Nephron (organoid): ENCODE results near the gene IFI30.

ENCODE experiments used
- H3K27ac Mint-ChIP-seq, 3 experiments: 2 replicates each; pipeline ENCODE4 v1.8.0; 2020; ENCODE audit warnings: mixed read lengths in 3 of 3, mild to moderate bottlenecking in 2 of 3, moderate library complexity in 1 of 3
- H3K27me3 Mint-ChIP-seq: 2 replicates; pipeline ENCODE4 v1.8.0; 2021; ENCODE audit warnings: low read depth, mild to moderate bottlenecking, moderate library complexity, mixed read lengths
- H3K36me3 Mint-ChIP-seq: 2 replicates; pipeline ENCODE4 v1.8.0; 2020; ENCODE audit warnings: low read depth, mixed read lengths
- H3K4me1 Mint-ChIP-seq: 2 replicates; pipeline ENCODE4 v1.8.0; 2020; ENCODE audit warnings: mixed read lengths
- H3K4me3 Mint-ChIP-seq, 3 experiments: 2 replicates each; pipeline ENCODE4 v1.8.0; 2020; ENCODE audit warnings: mild to moderate bottlenecking in 3 of 3, mixed read lengths in 3 of 3, moderate library complexity in 2 of 3
- H3K9me3 Mint-ChIP-seq: 2 replicates; pipeline ENCODE4 v1.8.0; 2020; ENCODE audit warnings: mixed read lengths
- TF ChIP-seq, protein P1 (sequence below), 3 experiments: fragments of 200-600 bp; sonication (generic); IDR thresholded peaks; one replicate each; pipeline ENCODE4 v1.5.0; 2021; ENCODE audit warnings: antibody characterized with exemption in 3 of 3; ENCODE audit not compliant: unreplicated experiment in 3 of 3

IFI30 gene

DNA sequence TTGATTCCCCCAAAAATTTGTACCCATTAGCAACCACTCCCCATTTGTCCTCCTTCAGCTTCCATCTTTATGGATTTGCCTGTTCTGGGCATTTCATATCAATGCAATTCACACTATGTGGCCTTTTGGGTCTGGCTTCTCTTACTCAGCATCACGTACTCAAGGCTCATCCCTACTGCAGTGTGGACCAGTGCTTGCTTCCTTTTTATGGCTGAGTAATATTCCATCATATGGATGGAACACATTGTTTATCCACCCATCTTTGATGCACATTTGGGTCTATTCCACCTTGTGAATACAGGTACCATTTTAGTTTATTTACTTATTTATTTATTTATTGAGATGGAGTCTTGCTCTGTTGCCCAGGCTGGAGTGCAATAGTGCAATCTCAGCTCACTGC lies 33.1 kb upstream of the IFI30 start:
- no peak overlapping the region for H3K4me3 Mint-ChIP-seq
- H3K4me1 Mint-ChIP-seq: no peaks in the 10 kb centered on the region
- no peaks in the 10 kb centered on the region for H3K27me3 Mint-ChIP-seq
- no peak overlapping the region for H3K27ac Mint-ChIP-seq
- H3K36me3 Mint-ChIP-seq: peaks cover 39% of the 10 kb centered on the region
- TF ChIP-seq, protein P1, sequence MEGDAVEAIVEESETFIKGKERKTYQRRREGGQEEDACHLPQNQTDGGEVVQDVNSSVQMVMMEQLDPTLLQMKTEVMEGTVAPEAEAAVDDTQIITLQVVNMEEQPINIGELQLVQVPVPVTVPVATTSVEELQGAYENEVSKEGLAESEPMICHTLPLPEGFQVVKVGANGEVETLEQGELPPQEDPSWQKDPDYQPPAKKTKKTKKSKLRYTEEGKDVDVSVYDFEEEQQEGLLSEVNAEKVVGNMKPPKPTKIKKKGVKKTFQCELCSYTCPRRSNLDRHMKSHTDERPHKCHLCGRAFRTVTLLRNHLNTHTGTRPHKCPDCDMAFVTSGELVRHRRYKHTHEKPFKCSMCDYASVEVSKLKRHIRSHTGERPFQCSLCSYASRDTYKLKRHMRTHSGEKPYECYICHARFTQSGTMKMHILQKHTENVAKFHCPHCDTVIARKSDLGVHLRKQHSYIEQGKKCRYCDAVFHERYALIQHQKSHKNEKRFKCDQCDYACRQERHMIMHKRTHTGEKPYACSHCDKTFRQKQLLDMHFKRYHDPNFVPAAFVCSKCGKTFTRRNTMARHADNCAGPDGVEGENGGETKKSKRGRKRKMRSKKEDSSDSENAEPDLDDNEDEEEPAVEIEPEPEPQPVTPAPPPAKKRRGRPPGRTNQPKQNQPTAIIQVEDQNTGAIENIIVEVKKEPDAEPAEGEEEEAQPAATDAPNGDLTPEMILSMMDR (IDR thresholded peaks at IDR 0.05; ENCODE audit: unreplicated experiment in 3 of 3): no peak
- H3K9me3 Mint-ChIP-seq: no peaks in the 10 kb centered on the region

DNA sequence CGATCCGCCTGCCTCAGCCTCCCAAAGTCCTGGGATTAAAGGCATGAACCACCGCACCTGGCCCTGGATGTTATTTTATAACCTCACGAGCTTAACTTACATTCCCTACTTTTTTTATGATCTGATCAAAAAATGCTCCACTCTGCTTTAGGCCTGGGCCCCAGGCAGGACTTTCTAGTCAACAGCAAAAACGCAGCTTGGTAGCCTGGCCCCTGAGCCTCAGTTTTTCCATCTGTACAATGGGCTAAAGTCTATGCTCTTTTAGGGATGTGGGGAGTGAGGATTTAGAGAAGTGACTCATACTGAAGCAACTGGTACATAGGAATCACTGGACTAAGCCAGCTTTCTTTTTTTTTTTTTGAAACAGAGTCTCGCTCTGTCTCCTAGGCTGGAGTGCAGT lies 32.6 kb upstream of the IFI30 start:
- H3K9me3 Mint-ChIP-seq: no peaks in the 10 kb centered on the region

DNA sequence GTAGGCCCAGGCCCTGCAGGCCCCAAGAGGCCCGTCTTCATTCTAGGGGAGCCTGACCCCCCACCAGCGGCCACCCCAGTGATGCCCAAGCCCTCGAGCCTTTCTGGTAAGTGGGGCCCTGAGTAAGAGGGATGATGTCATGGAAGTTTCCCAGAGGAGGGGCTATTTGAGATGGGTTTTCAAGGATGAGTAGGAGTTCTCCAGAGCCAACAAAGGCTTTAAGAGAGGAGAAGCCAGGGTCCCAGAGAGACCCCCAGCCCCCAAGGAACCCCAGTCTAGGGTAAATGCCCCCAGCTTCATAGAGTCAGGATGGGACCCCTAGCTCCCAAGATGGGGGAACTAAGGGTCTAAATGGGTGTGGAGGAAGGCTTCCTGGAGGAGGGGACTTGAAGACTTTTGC lies 29.7 kb upstream of the IFI30 start:
- Mint-ChIP-seq H3K27me3 (no peaks in the 10 kb centered on the region), H3K27ac (no peak overlapping the region), H3K36me3 (peaks cover 41% of the 10 kb centered on the region), H3K9me3 (no peaks in the 10 kb centered on the region), H3K4me3 (no peak overlapping the region), H3K4me1 (no peaks in the 10 kb centered on the region)
- TF ChIP-seq, protein P1 (IDR thresholded peaks at IDR 0.05; ENCODE audit: unreplicated experiment in 3 of 3): no peak

More for the DNA sequence above, 32.6 kb upstream of the IFI30 start:
- H3K4me1 Mint-ChIP-seq: no peaks in the 10 kb centered on the region
- TF ChIP-seq, protein P1 (IDR thresholded peaks at IDR 0.05; ENCODE audit: unreplicated experiment in 3 of 3): no peak
- no peaks in the 10 kb centered on the region for H3K27me3 Mint-ChIP-seq
- no peak overlapping the region for H3K4me3 Mint-ChIP-seq
- no peak overlapping the region for H3K27ac Mint-ChIP-seq
- H3K36me3 Mint-ChIP-seq: peaks cover 38% of the 10 kb centered on the region

DNA sequence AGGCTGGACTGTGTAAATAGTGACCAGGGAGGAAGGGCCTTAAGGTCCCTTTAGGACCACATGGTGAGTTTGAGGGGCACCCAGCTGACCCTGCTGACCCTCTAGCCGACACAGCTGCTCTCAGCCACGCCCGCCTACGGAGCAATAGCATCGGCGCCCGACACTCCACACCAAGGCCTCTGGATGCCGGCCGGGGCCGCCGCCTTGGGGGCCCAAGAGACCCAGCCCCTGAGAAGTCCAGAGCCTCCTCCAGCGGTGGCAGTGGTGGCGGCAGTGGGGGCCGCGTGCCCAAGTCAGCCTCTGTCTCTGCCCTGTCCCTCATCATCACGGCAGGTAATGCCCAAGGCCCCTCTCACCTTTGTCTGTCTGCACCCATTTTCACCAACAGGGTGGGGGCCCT lies 29.3 kb upstream of the IFI30 start:
- H3K4me3 Mint-ChIP-seq: no peak overlapping the region
- no peaks in the 10 kb centered on the region for H3K4me1 Mint-ChIP-seq
- no peak overlapping the region for H3K27ac Mint-ChIP-seq
- H3K9me3 Mint-ChIP-seq: no peaks in the 10 kb centered on the region
- H3K36me3 Mint-ChIP-seq: peaks cover 39% of the 10 kb centered on the region
- no peaks in the 10 kb centered on the region for H3K27me3 Mint-ChIP-seq
- TF ChIP-seq, protein P1 (IDR thresholded peaks at IDR 0.05; ENCODE audit: unreplicated experiment in 3 of 3): no peak

DNA sequence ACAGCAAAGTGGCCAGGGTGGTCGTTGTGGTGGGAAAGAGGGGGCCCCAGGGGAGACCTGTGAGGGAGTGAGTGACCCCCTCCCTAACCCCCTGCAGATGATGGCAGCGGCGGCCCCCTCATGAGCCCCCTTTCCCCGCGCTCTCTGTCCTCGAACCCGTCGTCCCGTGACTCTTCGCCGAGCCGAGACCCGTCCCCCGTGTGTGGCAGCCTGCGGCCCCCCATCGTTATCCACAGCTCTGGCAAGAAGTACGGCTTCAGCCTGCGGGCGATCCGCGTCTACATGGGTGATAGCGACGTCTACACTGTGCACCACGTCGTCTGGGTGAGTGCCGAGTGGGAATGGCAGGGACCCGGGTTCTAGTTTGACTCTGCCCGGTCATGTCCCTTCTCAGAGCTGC lies 28.7 kb upstream of the IFI30 start:
- peaks cover 39% of the 10 kb centered on the region for H3K36me3 Mint-ChIP-seq
- no peaks in the 10 kb centered on the region for H3K27me3 Mint-ChIP-seq
- H3K9me3 Mint-ChIP-seq: no peaks in the 10 kb centered on the region
- no peaks in the 10 kb centered on the region for H3K4me1 Mint-ChIP-seq
- H3K4me3 Mint-ChIP-seq: no peak overlapping the region
- TF ChIP-seq, protein P1 (IDR thresholded peaks at IDR 0.05; ENCODE audit: unreplicated experiment in 3 of 3): no peak
- H3K27ac Mint-ChIP-seq: no peak overlapping the region

DNA sequence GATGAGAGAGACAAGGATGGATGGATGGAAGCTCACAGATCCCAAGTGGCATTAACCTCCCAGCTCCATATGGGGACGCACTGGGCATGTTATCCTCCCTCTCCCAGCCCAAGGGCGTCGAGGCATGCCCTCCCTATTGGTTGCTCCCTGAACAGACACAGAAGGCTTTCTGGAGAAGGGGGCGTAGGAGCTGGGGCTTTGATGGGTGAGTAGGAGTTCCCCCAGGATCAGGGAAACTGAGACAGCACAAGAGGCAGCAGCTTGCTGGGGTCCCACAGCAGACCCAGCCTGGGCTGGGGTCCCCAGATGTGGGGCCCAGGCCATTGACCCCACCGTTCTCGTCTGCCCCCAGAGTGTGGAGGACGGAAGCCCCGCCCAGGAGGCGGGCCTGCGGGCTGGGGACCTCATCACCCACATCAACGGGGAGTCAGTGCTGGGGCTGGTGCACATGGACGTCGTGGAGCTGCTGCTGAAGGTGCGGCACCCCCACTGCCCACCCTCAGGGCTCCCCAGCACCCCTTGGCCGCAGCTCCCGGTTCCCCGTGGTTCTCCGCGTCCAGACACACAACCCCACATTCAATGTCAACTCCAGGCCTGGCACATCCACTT lies 28.1 kb upstream of the IFI30 start:
- TF ChIP-seq, protein P1 (IDR thresholded peaks at IDR 0.05; ENCODE audit: unreplicated experiment in 3 of 3): no peak
- peaks cover 37% of the 10 kb centered on the region for H3K36me3 Mint-ChIP-seq
- no peak overlapping the region for H3K4me3 Mint-ChIP-seq
- H3K27ac Mint-ChIP-seq: no peak overlapping the region
- no peaks in the 10 kb centered on the region for H3K27me3 Mint-ChIP-seq
- no peaks in the 10 kb centered on the region for H3K4me1 Mint-ChIP-seq
- H3K9me3 Mint-ChIP-seq: no peaks in the 10 kb centered on the region
